ENCODE data around the gene KIF1A.

KIF1A gene

GRCh38 chr2:240725671-240726070 is 94.3 kb downstream of the KIF1A start:
- TF ChIP-seq CTCF (IDR thresholded peaks at IDR 0.05; ENCODE audit: insufficient read depth, low read depth, low read length, missing control alignments), result no peak
- no peak for DNase-seq (ENCODE audit: low read depth)
- H3K4me3 ChIP-seq (ENCODE audit: low read depth, low read length), result no peak overlapping the region

- no peak for TF ChIP-seq CTCF (IDR thresholded peaks at IDR 0.05; ENCODE audit: insufficient read depth, low read depth, low read length, missing control alignments)
- DNase-seq (ENCODE audit: low read depth), result no peak
- H3K4me3 ChIP-seq (ENCODE audit: low read depth, low read length), result no peak overlapping the region
These were observed 94.8 kb downstream of the KIF1A start for GRCh38 chr2:240725266-240725665.

GRCh38 chr2:240724431-240724830 is 95.6 kb downstream of the KIF1A start:
- no peak for TF ChIP-seq CTCF (IDR thresholded peaks at IDR 0.05; ENCODE audit: insufficient read depth, low read depth, low read length, missing control alignments)
- no peak overlapping the region for H3K4me3 ChIP-seq (ENCODE audit: low read depth, low read length)
- no peak for DNase-seq (ENCODE audit: low read depth)

- H3K4me3 ChIP-seq (ENCODE audit: low read depth, low read length), result no peak overlapping the region
- no peak for TF ChIP-seq CTCF (IDR thresholded peaks at IDR 0.05; ENCODE audit: insufficient read depth, low read depth, low read length, missing control alignments)
- DNase-seq (ENCODE audit: low read depth), result no peak
These were observed 96.2 kb downstream of the KIF1A start for GRCh38 chr2:240723851-240724250.

- TF ChIP-seq CTCF (IDR thresholded peaks at IDR 0.05; ENCODE audit: insufficient read depth, low read depth, low read length, missing control alignments), result no peak
- DNase-seq (ENCODE audit: low read depth), result no peak
- no peak overlapping the region for H3K4me3 ChIP-seq (ENCODE audit: low read depth, low read length)
These were observed 97.0 kb downstream of the KIF1A start for GRCh38 chr2:240722796-240723735.

- no peak for DNase-seq (ENCODE audit: low read depth)
- TF ChIP-seq CTCF (IDR thresholded peaks at IDR 0.05; ENCODE audit: insufficient read depth, low read depth, low read length, missing control alignments), result no peak
- no peak overlapping the region for H3K4me3 ChIP-seq (ENCODE audit: low read depth, low read length)
These were observed 97.6 kb downstream of the KIF1A start for GRCh38 chr2:240722376-240722775.
